Stimulated activated CD8-positive, alpha-beta memory T cell treated with anti-CD3 and anti-CD28 coated beads, Interleukin-7, amount 100 ng/mL, for 48 hours (primary cell): ENCODE results near the gene JARID2.

Experiments used
- DNase-seq, 2 donors: peaks; one replicate each; pipeline ENCODE4 v3.0.0-alpha.2; 2020; ENCODE audit warnings: low read depth in 1 of 2; ENCODE audit errors: extremely low read depth in 1 of 2

Gene JARID2

GRCh38 chr6:15368873-15369272, 123.0 kb downstream of the JARID2 start:
- no peak for DNase-seq

- no peak for DNase-seq
These were observed 124.0 kb downstream of the JARID2 start for GRCh38 chr6:15369838-15370237.

GRCh38 chr6:15370733-15371671, 125.1 kb downstream of the JARID2 start:
- DNase-seq: no peak

GRCh38 chr6:15372932-15373331, 127.1 kb downstream of the JARID2 start:
- DNase-seq: no peak

GRCh38 chr6:15374119-15374518, 128.2 kb downstream of the JARID2 start:
- DNase-seq: no peak

- DNase-seq: no peak
These were observed 129.1 kb downstream of the JARID2 start for GRCh38 chr6:15375018-15375417.

GRCh38 chr6:15375638-15376290, 129.9 kb downstream of the JARID2 start:
- DNase-seq: no peak

- no peak for DNase-seq
These were observed 131.1 kb downstream of the JARID2 start for GRCh38 chr6:15376900-15377487.

GRCh38 chr6:15378272-15378671, 132.4 kb downstream of the JARID2 start:
- DNase-seq: no peak

GRCh38 chr6:15378866-15379265, 133.0 kb downstream of the JARID2 start:
- no peak for DNase-seq

- no peak for DNase-seq
These were observed 134.5 kb downstream of the JARID2 start for GRCh38 chr6:15380351-15380750.

GRCh38 chr6:15382089-15382488, 136.2 kb downstream of the JARID2 start:
- no peak for DNase-seq

- no peak for DNase-seq
These were observed 136.8 kb downstream of the JARID2 start for GRCh38 chr6:15382712-15383111.

GRCh38 chr6:15384901-15385300, 139.0 kb downstream of the JARID2 start:
- DNase-seq: no peak

- DNase-seq: no peak
These were observed 139.7 kb downstream of the JARID2 start for GRCh38 chr6:15385521-15385920.

GRCh38 chr6:15386110-15386755, 140.4 kb downstream of the JARID2 start:
- DNase-seq: no peak

GRCh38 chr6:15386756-15387112, 140.9 kb downstream of the JARID2 start:
- no peak for DNase-seq

GRCh38 chr6:15387118-15387517, 141.2 kb downstream of the JARID2 start:
- DNase-seq: no peak

- DNase-seq: no peak
These were observed 143.4 kb downstream of the JARID2 start for GRCh38 chr6:15389084-15389764.

- no peak for DNase-seq
These were observed 144.2 kb downstream of the JARID2 start for GRCh38 chr6:15389765-15390723.
